NCI-H146 treated with DMSO at 0.1 percent for 48 hours (cell line): ENCODE results near the gene LRFN5.
"Not testable (repeated sequence)": the region's sequence is repeated elsewhere in the genome, so short reads cannot be mapped to it uniquely, and the experiment has no call there.

Source experiments
- DNase-seq: peaks from one replicate; lab custom pipeline; 2025; ENCODE audit not compliant: unreplicated experiment; lab: John Stamatoyannopoulos, UW

Gene LRFN5

DNA sequence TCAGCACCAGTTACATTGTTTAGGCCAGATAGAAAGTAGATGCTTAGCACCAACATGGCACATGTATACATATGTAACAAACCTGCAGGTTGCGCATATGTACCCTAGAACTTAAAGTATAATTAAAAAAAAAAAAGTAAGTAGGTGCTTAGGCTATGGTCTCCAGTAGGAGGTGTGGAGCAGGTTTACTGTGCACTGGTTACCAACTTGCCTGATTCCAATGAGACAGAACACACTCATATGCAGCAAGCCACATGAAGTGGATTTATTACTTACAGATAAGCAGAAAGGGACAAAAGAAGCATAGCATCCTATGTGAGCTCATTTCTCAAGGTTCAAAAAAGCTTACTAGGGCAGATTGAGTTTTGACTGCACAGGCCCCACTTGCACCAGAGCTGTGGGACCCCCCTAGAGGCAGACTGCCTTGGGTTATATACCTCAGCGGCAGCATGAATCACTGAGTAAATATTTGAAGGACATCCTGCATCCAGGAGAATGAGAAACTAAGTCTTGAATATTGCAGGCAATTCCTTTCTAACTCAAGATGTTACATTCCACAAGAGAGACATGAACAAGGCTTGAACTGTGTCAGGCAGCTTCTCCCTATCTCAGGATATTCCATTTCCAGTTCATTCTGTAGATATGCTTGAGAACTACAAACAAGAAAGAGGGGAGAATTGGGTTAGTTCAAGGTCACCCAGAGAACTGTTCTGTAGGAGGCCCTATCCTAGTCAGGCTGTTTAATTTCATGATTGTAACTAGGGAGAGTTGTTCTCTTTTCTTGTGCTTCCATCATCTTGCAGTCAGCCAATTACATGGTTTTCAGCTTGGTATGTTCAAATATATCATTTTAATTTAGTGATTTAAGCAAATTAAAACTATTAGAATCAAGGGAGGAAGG lies 30.1 kb downstream of the LRFN5 start:
- no peak for DNase-seq

- DNase-seq = no peak
These were observed 35.0 kb downstream of the LRFN5 start for GRCh38 chr14:41641690-41642089.

- no peak for DNase-seq
These were observed 35.7 kb downstream of the LRFN5 start for GRCh38 chr14:41642367-41642766.

DNA sequence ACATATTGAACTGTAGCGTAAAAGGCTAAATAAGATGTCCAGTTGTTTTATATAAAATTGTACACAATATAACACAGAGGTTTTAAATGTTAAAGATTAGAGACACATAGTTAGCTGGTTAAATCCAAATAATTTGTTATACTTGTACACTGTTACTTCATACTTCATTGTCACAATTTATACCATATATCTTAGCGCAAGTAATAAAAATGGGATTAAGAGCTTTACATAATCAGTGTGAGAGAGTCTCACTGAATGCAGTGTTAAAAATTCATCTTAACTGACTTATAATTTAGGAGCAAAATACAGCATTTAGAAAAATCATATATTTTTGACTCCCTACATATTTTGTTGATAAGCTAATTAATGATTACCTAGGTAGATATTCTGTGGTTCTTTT lies 36.1 kb downstream of the LRFN5 start:
- DNase-seq = no peak

- no peak for DNase-seq
These were observed 37.9 kb downstream of the LRFN5 start for GRCh38 chr14:41644606-41645005.

GRCh38 chr14:41650802-41651201 lies 44.1 kb downstream of the LRFN5 start:
- no peak for DNase-seq

DNA sequence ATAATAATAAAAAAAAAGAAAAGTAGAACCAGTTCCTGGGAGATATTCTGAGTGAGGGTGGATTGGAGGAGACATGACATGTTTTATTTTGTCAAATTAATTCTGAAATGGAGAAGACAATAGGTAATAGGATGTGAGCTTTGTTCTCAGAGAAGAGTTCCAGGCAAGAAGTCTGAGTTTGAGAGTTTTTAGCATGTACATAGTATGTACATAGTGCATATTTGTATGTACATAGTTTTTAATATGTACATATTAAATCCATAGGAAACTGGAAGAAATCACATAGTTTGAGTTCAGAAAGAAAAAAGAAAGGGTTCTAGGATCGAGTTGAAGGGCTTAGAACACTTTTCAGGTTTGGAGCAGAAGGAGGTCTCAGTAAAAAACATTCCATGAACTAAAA lies 47.5 kb downstream of the LRFN5 start:
- DNase-seq = no peak

GRCh38 chr14:41662780-41663472 lies 56.2 kb downstream of the LRFN5 start:
- no peak for DNase-seq

GRCh38 chr14:41663473-41663850 lies 56.8 kb downstream of the LRFN5 start:
- DNase-seq = no peak

- no peak for DNase-seq
These were observed 59.6 kb downstream of the LRFN5 start for GRCh38 chr14:41666301-41666700.

DNA sequence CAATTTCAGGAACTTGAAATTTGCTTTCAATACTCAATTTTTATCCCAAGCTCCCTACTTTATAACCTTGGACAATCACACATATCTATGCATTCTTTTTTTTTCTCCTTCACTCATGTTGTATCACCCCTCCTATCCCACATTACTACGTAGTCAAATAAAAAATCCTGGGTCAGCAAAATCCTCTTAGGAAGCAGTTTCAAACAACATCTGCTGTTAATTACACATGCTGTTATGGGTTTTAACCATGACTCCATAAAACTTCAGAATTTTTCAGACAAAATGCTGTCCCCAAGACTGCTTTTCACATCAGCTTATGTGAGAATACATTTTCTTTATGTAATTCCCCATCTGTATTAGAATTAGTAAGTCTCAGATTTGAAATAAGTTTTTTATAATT lies 61.7 kb downstream of the LRFN5 start:
- no peak for DNase-seq

- not testable (repeated sequence) for DNase-seq
These were observed 66.9 kb downstream of the LRFN5 start for GRCh38 chr14:41673601-41674000.

- not testable (repeated sequence) for DNase-seq
These were observed 67.9 kb downstream of the LRFN5 start for GRCh38 chr14:41674511-41674971.

- DNase-seq = no peak
These were observed 92.8 kb downstream of the LRFN5 start for GRCh38 chr14:41699486-41699885.

GRCh38 chr14:41718477-41719166 lies 111.9 kb downstream of the LRFN5 start:
- peak; percentile 48 for DNase-seq

DNA sequence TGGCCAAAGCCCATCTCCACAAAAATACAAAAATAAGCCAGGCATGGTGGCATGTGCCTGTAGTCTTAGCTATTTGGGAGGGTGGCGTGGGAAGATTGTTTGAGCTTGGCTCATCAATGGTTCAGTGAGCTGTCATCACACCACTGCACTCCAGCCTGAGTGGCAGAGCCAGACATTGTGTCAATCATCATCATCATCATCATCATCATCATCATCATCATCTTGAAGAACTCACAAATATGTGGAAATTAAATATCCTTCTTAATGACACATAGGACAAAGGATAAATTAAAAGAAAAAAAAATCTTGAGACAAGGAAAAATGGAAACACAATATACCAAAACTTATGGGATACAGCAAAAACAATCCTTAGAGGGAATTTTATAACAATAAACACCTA lies 132.5 kb downstream of the LRFN5 start:
- no peak for DNase-seq

- DNase-seq = no peak
These were observed 136.5 kb downstream of the LRFN5 start for GRCh38 chr14:41743140-41743539.

DNA sequence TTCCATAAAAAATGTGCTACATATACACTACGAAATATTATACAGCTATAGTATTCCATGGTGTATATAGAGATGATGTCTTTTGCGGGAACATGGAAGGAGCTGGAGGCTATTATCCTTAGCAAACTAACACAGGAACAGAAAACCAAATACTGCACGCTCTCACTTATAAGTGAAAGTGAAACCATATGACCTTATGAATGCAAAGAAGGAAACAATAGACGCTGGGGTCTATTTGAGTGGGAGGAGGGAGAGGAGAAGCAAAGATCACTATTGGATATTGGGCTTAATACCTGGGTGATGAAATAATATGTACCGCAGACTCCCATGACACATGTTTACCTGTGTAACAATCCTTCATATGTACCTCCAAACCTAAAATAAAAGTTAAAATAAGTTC lies 142.8 kb downstream of the LRFN5 start:
- no peak for DNase-seq

DNA sequence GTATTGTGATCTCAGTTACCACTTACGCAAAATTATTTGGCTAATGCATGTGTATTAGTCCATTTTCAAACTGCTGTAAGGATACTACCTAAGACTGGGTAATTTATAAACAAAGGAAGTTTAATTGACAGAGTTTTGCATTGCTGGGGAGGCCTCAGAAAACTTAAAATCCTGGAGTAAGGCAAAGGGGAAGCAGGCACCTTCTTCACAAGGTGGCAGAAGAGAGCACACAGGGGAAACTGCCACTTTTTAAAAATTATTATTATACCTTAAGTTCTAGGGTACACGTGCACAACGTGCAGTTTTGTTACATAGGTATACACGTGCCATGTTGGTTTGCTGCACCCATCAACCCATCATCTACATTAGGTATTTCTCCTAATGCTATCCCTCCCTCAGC lies 143.9 kb downstream of the LRFN5 start:
- DNase-seq = not testable (repeated sequence)

- no peak for DNase-seq
These were observed 151.5 kb downstream of the LRFN5 start for GRCh38 chr14:41758011-41758665.

DNA sequence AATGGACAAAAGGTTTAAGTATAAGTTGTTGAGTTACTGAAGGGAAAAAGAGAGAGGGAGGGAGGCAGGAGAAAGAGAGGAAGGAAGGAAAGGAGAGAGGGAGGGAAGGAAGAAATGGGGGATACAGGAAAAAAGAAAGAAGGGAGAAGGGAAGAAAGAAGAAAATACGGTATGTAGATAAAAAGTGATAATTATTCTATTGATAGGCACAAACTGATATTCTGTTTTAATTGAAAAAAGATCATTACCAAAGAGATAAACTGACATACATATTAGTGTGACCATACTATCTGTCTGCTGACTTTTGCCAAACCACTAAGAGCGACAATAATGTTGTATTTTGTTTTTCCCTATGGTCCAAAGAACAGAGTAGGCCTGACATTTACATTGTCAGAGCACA lies 154.5 kb downstream of the LRFN5 start:
- no peak for DNase-seq
